Endothelial cell of umbilical vein (primary cell): ENCODE measurements around the gene UPK3A.

ENCODE experiments used
- EZH2 ChIP-seq: IDR thresholded peaks from 2 replicates; pipeline ENCODE4 v1.6.1; 2012; ENCODE audit warnings: borderline replicate concordance, low read depth, mild to moderate bottlenecking, moderate library complexity, low read length, inconsistent platforms; ENCODE audit not compliant: severe bottlenecking
- FOS ChIP-seq: IDR thresholded peaks from 2 replicates; pipeline ENCODE4 v1.6.1; 2011; ENCODE audit warnings: mild to moderate bottlenecking, low read length, moderate library complexity, borderline replicate concordance; ENCODE audit not compliant: insufficient read depth
- GATA2 ChIP-seq: IDR thresholded peaks from 2 replicates; pipeline ENCODE4 v1.7.0; 2011; ENCODE audit warnings: low read depth, mild to moderate bottlenecking, moderate library complexity, mixed read lengths, low read length; ENCODE audit not compliant: insufficient read length, insufficient read depth
- JUN ChIP-seq: IDR thresholded peaks from 2 replicates; pipeline ENCODE4 v1.6.1; 2011; ENCODE audit warnings: borderline replicate concordance, low read depth; ENCODE audit not compliant: insufficient read length, insufficient read depth
- MYC ChIP-seq: IDR thresholded peaks from one replicate; pipeline ENCODE4 v1.6.1; 2011; ENCODE audit warnings: mild to moderate bottlenecking, low read depth, low read length
- POLR2A ChIP-seq: IDR thresholded peaks from 2 replicates; pipeline ENCODE4 v1.6.1; 2012; ENCODE audit warnings: low read depth, mild to moderate bottlenecking, control low read depth, low read length
- POLR2AphosphoS5 ChIP-seq: IDR thresholded peaks from 2 replicates; pipeline ENCODE4 v1.6.1; 2012; ENCODE audit warnings: low read depth, mild to moderate bottlenecking, control low read depth, low read length, moderate library complexity; ENCODE audit not compliant: insufficient read depth
- TF ChIP-seq, protein P1 (sequence below), 2 donors: IDR thresholded peaks; 1 replicate in 1 of 2; 2 replicates in 1 of 2; pipeline ENCODE4 v1.5.1; 2011; ENCODE audit warnings: low read length in 2 of 2, mild to moderate bottlenecking in 2 of 2, moderate library complexity in 2 of 2, control low read depth in 1 of 2, inconsistent platforms in 1 of 2, low read depth in 1 of 2; ENCODE audit not compliant: insufficient read depth in 1 of 2; ENCODE audit errors: extremely low read depth in 1 of 2
- TF ChIP-seq, protein P2 (sequence below): IDR thresholded peaks from 2 replicates; pipeline ENCODE4 v1.6.1; 2011; ENCODE audit not compliant: insufficient read depth, insufficient read length

DNA sequence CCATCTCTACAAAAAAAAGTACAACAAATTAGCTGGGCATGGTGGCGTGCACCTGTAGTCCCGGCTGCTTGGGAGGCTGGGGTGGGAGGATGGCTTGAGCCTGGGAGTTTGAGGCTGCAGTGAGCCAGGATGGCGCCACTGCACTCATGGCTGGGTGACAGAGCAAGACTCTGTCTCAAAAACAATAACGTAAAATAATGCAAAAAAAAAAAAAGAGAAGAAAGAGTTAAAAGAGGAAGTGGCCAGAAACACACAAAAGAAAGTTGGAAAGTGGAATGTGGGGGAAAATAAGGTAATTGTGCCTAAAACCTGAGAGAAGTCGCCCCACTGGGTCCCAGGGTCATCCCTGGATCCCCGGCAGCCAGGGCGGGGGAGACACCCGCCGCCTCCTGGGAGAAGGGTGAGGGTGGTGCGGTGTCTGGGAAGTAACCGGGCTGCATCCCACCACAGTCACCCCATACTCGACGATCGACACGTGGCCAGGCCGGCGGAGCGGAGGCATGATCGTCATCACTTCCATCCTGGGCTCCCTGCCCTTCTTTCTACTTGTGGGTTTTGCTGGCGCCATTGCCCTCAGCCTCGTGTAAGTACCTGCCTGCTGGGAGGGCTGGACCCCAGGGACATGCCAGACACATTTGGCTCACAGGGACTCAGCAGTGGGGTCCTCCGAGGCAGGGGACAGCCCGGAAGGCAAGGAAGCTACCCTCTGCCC lies 8.1 kb downstream of the UPK3A start:
- TF ChIP-seq MYC (no peak), POLR2A (no peak), EZH2 (no peak), POLR2AphosphoS5 (no peak), JUN (no peak), FOS (no peak), GATA2 (no peak)
- TF ChIP-seq, protein P1, sequence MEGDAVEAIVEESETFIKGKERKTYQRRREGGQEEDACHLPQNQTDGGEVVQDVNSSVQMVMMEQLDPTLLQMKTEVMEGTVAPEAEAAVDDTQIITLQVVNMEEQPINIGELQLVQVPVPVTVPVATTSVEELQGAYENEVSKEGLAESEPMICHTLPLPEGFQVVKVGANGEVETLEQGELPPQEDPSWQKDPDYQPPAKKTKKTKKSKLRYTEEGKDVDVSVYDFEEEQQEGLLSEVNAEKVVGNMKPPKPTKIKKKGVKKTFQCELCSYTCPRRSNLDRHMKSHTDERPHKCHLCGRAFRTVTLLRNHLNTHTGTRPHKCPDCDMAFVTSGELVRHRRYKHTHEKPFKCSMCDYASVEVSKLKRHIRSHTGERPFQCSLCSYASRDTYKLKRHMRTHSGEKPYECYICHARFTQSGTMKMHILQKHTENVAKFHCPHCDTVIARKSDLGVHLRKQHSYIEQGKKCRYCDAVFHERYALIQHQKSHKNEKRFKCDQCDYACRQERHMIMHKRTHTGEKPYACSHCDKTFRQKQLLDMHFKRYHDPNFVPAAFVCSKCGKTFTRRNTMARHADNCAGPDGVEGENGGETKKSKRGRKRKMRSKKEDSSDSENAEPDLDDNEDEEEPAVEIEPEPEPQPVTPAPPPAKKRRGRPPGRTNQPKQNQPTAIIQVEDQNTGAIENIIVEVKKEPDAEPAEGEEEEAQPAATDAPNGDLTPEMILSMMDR (IDR thresholded peaks at IDR 0.05; ENCODE audit: extremely low read depth in 1 of 2, insufficient read depth in 1 of 2, low read depth in 1 of 2, low read length in 2 of 2): no peak
- TF ChIP-seq, protein P2, sequence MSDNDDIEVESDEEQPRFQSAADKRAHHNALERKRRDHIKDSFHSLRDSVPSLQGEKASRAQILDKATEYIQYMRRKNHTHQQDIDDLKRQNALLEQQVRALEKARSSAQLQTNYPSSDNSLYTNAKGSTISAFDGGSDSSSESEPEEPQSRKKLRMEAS: no peak
